HG02798 (cell line): Measurements from ENCODE around the gene PMM2.
"Not testable (repeated sequence)": the region's sequence is repeated elsewhere in the genome, so short reads cannot be mapped to it uniquely, and the experiment has no call there.

Experiments
- ATAC-seq: cut with Tn5 transposase; IDR thresholded peaks from one replicate; pipeline ENCODE4 v1.9.1; 2021; ENCODE audit warnings: mild to moderate bottlenecking; ENCODE audit not compliant: unreplicated experiment, poor library complexity

PMM2 gene

GRCh38 chr16:8777217-8777616 is 20.4 kb upstream of the PMM2 start:
- no peak for ATAC-seq

GRCh38 chr16:8781797-8782196 is 15.8 kb upstream of the PMM2 start:
- no peak for ATAC-seq

DNA sequence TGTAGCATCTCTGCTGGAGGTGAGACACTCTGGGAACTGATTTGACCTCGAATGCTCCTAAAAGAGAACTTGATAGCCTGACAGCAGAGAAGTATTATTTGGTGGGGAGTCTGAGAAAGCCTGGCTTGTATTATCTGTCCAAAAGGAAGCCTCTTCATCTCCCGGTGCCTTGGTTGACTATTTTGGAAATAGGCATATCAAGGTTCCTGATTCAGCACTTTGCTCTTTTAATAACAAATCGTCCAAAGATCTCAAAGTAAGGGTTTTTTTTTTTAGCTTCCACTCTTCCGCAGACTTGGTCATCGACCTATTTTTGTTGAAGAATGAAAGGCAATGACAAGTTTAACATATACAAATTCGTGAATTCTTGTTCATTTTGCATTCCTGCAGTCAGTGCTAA is 15.0 kb upstream of the PMM2 start:
- no peak for ATAC-seq

DNA sequence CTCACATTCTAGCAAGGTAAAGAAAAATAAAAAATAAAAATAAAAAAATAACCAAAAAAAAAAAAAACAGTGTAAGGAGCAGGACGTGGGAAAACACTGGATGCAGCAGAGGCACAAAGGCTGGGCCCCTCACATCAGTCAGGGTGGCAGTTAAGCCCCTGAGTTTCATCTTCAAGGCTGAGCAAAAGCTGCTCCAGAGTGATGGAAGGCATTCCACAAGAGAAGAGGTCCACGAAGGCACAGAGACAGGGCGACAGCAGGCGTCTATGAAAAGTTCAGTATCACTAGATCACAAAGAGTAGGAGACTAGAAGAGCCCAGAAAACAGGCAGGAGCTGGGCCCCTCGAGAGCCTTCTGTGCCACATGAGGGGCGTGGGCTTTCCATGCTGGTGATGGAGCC is 12.2 kb upstream of the PMM2 start:
- no peak for ATAC-seq

GRCh38 chr16:8786316-8786715 is 11.3 kb upstream of the PMM2 start:
- ATAC-seq = not testable (repeated sequence)

GRCh38 chr16:8788578-8789172 is 9.0 kb upstream of the PMM2 start:
- ATAC-seq = no peak

DNA sequence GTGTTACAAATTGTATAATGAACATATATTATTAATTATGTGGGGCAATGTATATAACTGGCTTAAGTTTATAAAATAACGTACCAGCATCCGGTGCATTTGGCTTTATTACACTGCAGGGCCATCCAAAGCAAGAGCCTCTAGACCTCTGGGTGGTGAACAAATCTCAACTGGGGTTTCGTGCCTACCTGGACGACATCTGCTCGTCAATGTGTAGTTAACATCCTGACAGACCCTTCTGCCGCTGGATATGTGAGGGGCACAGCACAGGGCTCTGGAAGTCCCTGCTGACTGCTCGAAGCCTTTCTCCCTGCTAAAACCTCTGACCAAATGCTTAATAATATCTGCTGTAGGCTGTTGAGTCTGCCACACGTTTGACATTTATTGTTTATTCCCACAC is 2.5 kb upstream of the PMM2 start:
- ATAC-seq = no peak

DNA sequence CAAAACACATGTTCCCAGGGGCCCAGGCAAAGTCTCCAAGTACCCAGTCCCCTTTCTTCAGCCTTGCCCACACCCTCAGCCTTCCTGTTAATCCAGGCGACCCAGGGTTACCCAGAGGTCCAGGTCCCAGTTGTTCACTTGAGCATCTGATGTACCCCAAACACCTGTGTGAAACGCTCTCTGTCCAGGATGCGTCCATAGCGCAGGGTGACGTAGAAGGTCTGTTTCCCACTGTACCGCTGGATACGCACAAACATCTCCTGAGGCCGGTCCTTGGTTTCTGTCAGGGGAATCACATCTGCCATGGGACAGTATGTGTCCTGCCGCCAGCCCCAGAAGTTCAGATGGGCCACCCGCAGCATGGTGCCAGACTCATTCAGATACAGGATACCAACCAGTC is 1.8 kb upstream of the PMM2 start:
- ATAC-seq = no peak

DNA sequence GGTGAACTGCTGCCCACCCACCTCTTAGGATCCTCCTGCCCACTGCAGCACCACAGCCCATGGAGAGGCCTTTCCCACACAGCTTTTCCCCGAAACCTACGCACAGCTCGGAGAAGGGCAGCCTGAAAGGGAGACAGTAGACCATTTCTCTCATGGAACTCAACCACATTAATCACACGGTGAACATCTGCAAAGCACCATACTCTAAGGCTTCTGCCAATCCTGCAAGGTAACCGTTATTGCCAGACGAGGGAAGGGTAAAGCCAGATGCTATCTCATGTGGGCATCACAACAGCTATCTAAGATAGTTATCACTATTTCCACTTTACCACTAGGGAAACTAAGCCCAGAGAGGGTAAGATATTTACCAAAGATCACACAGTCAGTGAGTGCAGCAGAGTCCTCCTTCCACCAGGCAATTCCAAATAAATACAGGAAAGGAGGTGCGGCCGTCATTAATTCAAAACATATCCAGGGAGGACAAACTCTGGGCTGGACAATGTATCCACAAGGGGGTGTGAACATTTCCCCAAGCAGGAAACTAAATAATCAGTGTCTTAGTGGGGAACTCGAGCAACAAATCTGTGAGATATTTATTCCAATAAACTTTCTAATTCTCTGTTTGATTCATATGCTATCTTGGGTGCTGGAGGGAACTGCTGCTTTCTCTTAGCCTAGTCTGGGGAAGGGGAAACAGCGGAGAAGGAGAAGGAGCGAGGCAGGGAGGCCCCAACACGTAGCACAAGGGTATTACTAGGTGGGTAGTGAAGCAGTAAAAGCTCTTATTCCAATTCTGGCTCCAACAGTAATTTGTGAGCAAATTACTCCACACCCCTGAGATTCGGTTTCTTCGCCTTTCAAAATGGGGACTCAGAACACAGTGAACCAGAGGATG is 923 bp upstream of the PMM2 start:
- ATAC-seq = no peak

DNA sequence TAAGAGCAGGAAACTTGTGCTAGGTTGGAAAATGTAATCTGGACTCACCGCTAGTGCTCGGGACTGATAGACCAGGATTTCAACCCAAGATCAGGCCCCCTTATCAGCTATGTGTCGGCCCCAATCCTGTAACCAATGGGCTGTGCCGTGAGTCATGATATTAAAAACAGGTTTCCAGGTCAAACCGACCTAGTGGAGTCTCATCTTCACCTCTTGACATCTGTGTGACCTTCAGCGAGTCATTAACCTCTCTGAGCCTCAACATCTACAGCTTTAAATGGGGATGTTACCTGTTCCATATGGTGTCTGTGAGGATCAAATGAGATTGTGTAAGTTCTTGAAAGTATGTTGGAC is 512 bp downstream of the PMM2 start:
- ATAC-seq = no peak

- no peak for ATAC-seq
These were observed 1.0 kb downstream of the PMM2 start for GRCh38 chr16:8798535-8799157.

DNA sequence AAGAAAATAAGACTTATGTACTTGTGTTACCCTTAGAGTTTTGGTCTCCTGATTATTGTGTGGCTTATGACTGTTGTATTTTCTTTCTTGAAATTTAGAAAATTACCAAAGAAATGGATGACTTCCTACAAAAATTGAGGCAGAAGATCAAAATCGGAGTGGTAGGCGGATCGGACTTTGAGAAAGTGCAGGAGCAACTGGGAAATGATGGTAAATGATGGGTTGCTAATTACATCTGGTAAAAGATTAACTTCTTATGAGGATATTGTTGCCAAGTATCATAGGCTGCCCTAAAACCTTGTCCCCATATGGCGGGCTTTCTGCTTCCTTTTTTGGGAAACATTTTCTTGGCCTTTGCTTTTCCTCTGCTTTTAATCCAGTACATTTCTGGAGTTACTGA is 4.1 kb downstream of the PMM2 start:
- ATAC-seq = no peak

- not testable (repeated sequence) for ATAC-seq
These were observed 6.1 kb downstream of the PMM2 start for GRCh38 chr16:8803733-8804132.

GRCh38 chr16:8804313-8804712 is 6.7 kb downstream of the PMM2 start:
- no peak for ATAC-seq

GRCh38 chr16:8806272-8806983 is 8.8 kb downstream of the PMM2 start:
- no peak for ATAC-seq

- ATAC-seq = no peak
These were observed 9.6 kb downstream of the PMM2 start for GRCh38 chr16:8807189-8807588.

- no peak for ATAC-seq
These were observed 10.4 kb downstream of the PMM2 start for GRCh38 chr16:8808009-8808408.

DNA sequence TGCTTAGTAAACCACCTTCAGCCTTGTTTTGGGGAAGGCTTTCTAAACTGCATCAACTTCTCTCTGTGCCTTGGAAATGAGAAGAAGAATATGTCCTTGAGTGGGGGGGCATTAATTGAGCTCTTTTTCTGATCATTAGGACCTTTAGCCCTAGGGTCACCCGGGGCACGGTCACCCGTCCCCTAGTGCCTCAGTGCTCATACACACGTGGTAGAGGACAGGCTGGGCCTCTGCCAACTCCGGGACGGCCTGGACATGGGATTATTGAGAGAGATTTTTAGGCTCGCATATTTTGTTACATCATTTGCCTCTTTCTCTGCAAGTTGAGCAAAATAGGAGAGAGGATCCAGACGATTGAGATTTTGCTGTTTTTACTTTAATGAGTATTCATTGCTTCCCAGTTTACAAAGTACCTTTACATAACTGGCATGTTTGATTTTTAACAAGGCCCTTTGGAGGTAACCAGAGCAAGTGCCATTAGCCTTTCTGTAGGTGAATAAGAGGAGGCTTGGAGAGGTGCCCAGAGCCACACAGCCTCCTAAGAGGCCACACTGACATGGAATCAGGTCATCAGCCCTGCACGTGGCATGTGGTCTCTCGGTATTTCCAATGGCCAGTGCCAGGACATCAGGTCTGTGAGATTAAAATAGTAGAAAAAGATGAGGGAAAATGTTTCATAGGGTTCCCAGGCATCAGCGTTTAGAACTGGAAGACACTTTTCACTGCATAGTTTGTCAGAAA is 11.1 kb downstream of the PMM2 start:
- ATAC-seq = no peak

GRCh38 chr16:8812162-8812843 is 14.7 kb downstream of the PMM2 start:
- no peak for ATAC-seq
